Gastroesophageal sphincter (tissue), 4 donors: ENCODE results near the gene TCF12. TPM values are rescaled to one million over a fixed set of nuclear protein-coding genes. Genes with fewer than 3 reads are reported as not detected.

Experiments used
- ATAC-seq: fragments of 150-250 bp; one replicate; pipeline ENCODE4 v1.9.1; 2016; ENCODE audit warnings: mild to moderate bottlenecking, moderate library complexity
- H3K27ac ChIP-seq, 4 donors: fragments of 200-600 bp; sonication (generic) in 3 of 4; 1 replicate in 3 of 4; 2 replicates in 1 of 4; pipeline ENCODE4 v1.5.1; 2016 to 2019
- H3K27me3 ChIP-seq: fragments of 200-600 bp; sonication (generic); one replicate; pipeline ENCODE4 v1.5.1; 2019
- H3K36me3 ChIP-seq, 2 donors: fragments of 200-600 bp; sonication (generic); one replicate each; pipeline ENCODE4 v1.5.1; 2019; ENCODE audit warnings: control low read depth in 1 of 2
- H3K4me1 ChIP-seq, 3 donors: fragments of 200-600 bp; sonication (generic); 1 replicate in 2 of 3; 2 replicates in 1 of 3; pipeline ENCODE4 v1.5.1; 2016 to 2019; ENCODE audit warnings: control low read depth in 2 of 3
- H3K4me3 ChIP-seq, 2 donors: fragments of 200-600 bp; sonication (generic); one replicate each; pipeline ENCODE4 v1.5.1; 2019; ENCODE audit warnings: mild to moderate bottlenecking in 1 of 2, moderate library complexity in 1 of 2
- H3K9me3 ChIP-seq, 3 donors: fragments of 200-600 bp; sonication (generic); one replicate each; pipeline ENCODE4 v1.5.1; 2017 to 2019; ENCODE audit warnings: control low read depth in 2 of 3
- CTCF ChIP-seq, 4 experiments: fragments of 200-600 bp in 2 of 4; fragments of 450-650 bp in 2 of 4; sonication (generic) in 1 of 4; IDR thresholded peaks; one replicate each; pipeline ENCODE4 v1.5.1; 2017 to 2019; ENCODE audit warnings: antibody characterized with exemption in 4 of 4, mild to moderate bottlenecking in 2 of 4, moderate library complexity in 2 of 4
- EP300 ChIP-seq: sonication (generic); formaldehyde crosslinking; IDR thresholded peaks from one replicate; pipeline ENCODE4 v1.6.1; 2017; ENCODE audit warnings: antibody characterized with exemption, mild to moderate bottlenecking
- POLR2A ChIP-seq, 2 donors: fragments of 450-650 bp; IDR thresholded peaks; one replicate each; pipeline ENCODE4 v1.6.1; 2017; ENCODE audit warnings: antibody characterized with exemption in 2 of 2, mild to moderate bottlenecking in 2 of 2, moderate library complexity in 1 of 2
- POLR2AphosphoS5 ChIP-seq: sonication (generic); formaldehyde crosslinking; IDR thresholded peaks from one replicate; pipeline ENCODE4 v1.6.1; 2017; ENCODE audit warnings: antibody characterized with exemption
- WGBS, 2 donors: methylation state at CpG; one replicate each; pipeline ENCODE4 v1.1.5; 2018; ENCODE audit warnings: low coverage in 1 of 2; 5-methylcytosine and 5-hydroxymethylcytosine counted together
- total RNA-seq, 4 donors: library from RNA; depleted of rRNA; stranded (reverse); fragments of >200 nt; gene quantifications; one replicate each; pipeline ENCODE4 v1.1.0, GENCODE V29; 2016

The TCF12 gene
- total RNA-seq, 4 donors from 2014 or later = 78.1 to 194 (median 154) TPM

GRCh38 chr15:57041416-57041815, 123.0 kb downstream of the TCF12 start:
- TF ChIP-seq CTCF (IDR thresholded peaks at IDR 0.05) (no peak), EP300 (no peak), POLR2A (IDR thresholded peaks at IDR 0.05) (no peak), POLR2AphosphoS5 (no peak)
- Histone ChIP-seq H3K27me3 (no peaks in the 10 kb centered on the region), H3K27ac (no peak overlapping the region), H3K4me1 (peaks cover 0 to 61% (median 13%) of the 10 kb centered on the region in 3 donors), H3K36me3 (no peaks in the 10 kb centered on the region), H3K4me3 (no peak overlapping the region), H3K9me3 (no peaks in the 10 kb centered on the region)
- ATAC-seq = no peak

- H3K4me1 ChIP-seq = peaks cover 0 to 57% (median 13%) of the 10 kb centered on the region in 3 donors
- H3K36me3 ChIP-seq = no peaks in the 10 kb centered on the region
- no peak overlapping the region for H3K4me3 ChIP-seq
- no peaks in the 10 kb centered on the region for H3K9me3 ChIP-seq
- no peaks in the 10 kb centered on the region for H3K27me3 ChIP-seq
- H3K27ac ChIP-seq = no peak overlapping the region
- no peak for ATAC-seq
- 67 to 74% methylated on average over 5 of the region's 5 CpGs for WGBS, 2 donors
- TF ChIP-seq CTCF (IDR thresholded peaks at IDR 0.05) (no peak), EP300 (no peak), POLR2AphosphoS5 (no peak), POLR2A (IDR thresholded peaks at IDR 0.05) (no peak)
Observed at GRCh38 chr15:57044072-57044702, 125.7 kb downstream of the TCF12 start.

- peaks cover 0 to 49% (median 13%) of the 10 kb centered on the region in 3 donors for H3K4me1 ChIP-seq
Observed at GRCh38 chr15:57044970-57045369, 126.5 kb downstream of the TCF12 start.

GRCh38 chr15:57045741-57046382, 127.4 kb downstream of the TCF12 start:
- peaks cover 0 to 40% (median 5%) of the 10 kb centered on the region in 3 donors for H3K4me1 ChIP-seq
- no peaks in the 10 kb centered on the region for H3K9me3 ChIP-seq
- TF ChIP-seq CTCF (IDR thresholded peaks at IDR 0.05) (no peak), POLR2AphosphoS5 (no peak), POLR2A (IDR thresholded peaks at IDR 0.05) (no peak), EP300 (no peak)
- no peak for ATAC-seq
- no peak overlapping the region for H3K27ac ChIP-seq
- WGBS, 2 donors = 63 to 76% methylated on average over 3 to 4 of the region's 5 CpGs
- no peaks in the 10 kb centered on the region for H3K36me3 ChIP-seq
- H3K27me3 ChIP-seq = no peaks in the 10 kb centered on the region
- no peak overlapping the region for H3K4me3 ChIP-seq

More at GRCh38 chr15:57044970-57045369, 126.5 kb downstream of the TCF12 start:
- ATAC-seq = no peak
- WGBS, 2 donors = 63 to 65% methylated on average over 4 of the region's 4 CpGs
- TF ChIP-seq CTCF (IDR thresholded peaks at IDR 0.05) (no peak), POLR2A (IDR thresholded peaks at IDR 0.05) (no peak), EP300 (no peak), POLR2AphosphoS5 (no peak)
- Histone ChIP-seq H3K9me3 (no peaks in the 10 kb centered on the region), H3K27me3 (no peaks in the 10 kb centered on the region), H3K36me3 (no peaks in the 10 kb centered on the region), H3K27ac (no peak overlapping the region), H3K4me3 (no peak overlapping the region)
